SU-DHL-6 (cell line): ENCODE data around the gene NELL1.

Source experiments
- H2AFZ ChIP-seq: fragments of 200-600 bp; sonication (generic); 2 replicates; pipeline ENCODE4 v1.6.1; 2014; ENCODE audit warnings: low read depth, mild to moderate bottlenecking, moderate library complexity, mixed read lengths, antibody characterized with exemption, low read length; ENCODE audit not compliant: severe bottlenecking
- H3F3A ChIP-seq: fragments of 200-600 bp; shearing (Covaris generic); 2 replicates; pipeline ENCODE4 v1.6.0; 2016; ENCODE audit warnings: antibody characterized with exemption, mild to moderate bottlenecking; ENCODE audit not compliant: insufficient read depth
- H3K27ac ChIP-seq: fragments of 200-600 bp; sonication (generic); 2 replicates; pipeline ENCODE4 v1.5.1; 2016; ENCODE audit warnings: low read depth, mild to moderate bottlenecking, low read length, moderate library complexity, mixed read lengths
- H3K27me3 ChIP-seq: fragments of 200-600 bp; sonication (generic), shearing (Covaris generic); 2 replicates; pipeline ENCODE4 v1.6.0; 2014; ENCODE audit warnings: mild to moderate bottlenecking, low read length
- H3K36me3 ChIP-seq: fragments of 200-600 bp; sonication (generic); 2 replicates; pipeline ENCODE4 v1.6.1; 2014; ENCODE audit warnings: mild to moderate bottlenecking, low read length, mixed read lengths
- H3K4me2 ChIP-seq: fragments of 300-600, 200-600 bp; shearing (Covaris generic), sonication (generic); 2 replicates; pipeline ENCODE4 v1.6.0; 2014; ENCODE audit warnings: low read length, low read depth, mild to moderate bottlenecking; ENCODE audit not compliant: poor library complexity, severe bottlenecking
- H3K4me3 ChIP-seq: fragments of 200-600 bp; sonication (generic); 2 replicates; pipeline ENCODE4 v1.5.1; 2014; ENCODE audit warnings: antibody characterized with exemption, low read length, mild to moderate bottlenecking, mixed read lengths; ENCODE audit not compliant: insufficient read depth, poor library complexity, severe bottlenecking
- H3K79me2 ChIP-seq: fragments of 200-600 bp; sonication (generic); 2 replicates; pipeline ENCODE4 v1.6.1; 2014; ENCODE audit warnings: mild to moderate bottlenecking, low read length, moderate library complexity; ENCODE audit not compliant: insufficient read depth
- H3K9ac ChIP-seq: fragments of 200-600 bp; sonication (generic); 2 replicates; pipeline ENCODE4 v1.7.0; 2014; ENCODE audit warnings: mild to moderate bottlenecking, low read length
- H3K9me2 ChIP-seq: fragments of 200-600 bp; sonication (generic); replicated peaks from 2 replicates; pipeline ENCODE4 v1.6.1; 2014; ENCODE audit warnings: low read length; ENCODE audit not compliant: insufficient read depth
- H3K9me3 ChIP-seq: fragments of 200-600 bp; sonication (generic); 2 replicates; pipeline ENCODE4 v1.6.1; 2014; ENCODE audit warnings: low read length, mixed read lengths; ENCODE audit not compliant: insufficient read depth
- H4K20me1 ChIP-seq: fragments of 200-600 bp; sonication (generic); 2 replicates; pipeline ENCODE4 v1.6.1; 2014; ENCODE audit warnings: low read depth, mild to moderate bottlenecking, antibody characterized with exemption, low read length, moderate library complexity, mixed read lengths
- CTCF ChIP-seq: fragments of 200-600 bp; sonication (generic); IDR thresholded peaks from one replicate; pipeline ENCODE4 v1.5.1; 2017; ENCODE audit warnings: antibody characterized with exemption, mild to moderate bottlenecking, low read length, moderate library complexity; ENCODE audit not compliant: insufficient read depth, poor library complexity, severe bottlenecking
- EZH2phosphoT487 ChIP-seq: fragments of 200-600 bp; sonication (generic), shearing (Covaris generic); conservative IDR thresholded peaks from 2 replicates; pipeline ENCODE4 v1.6.1; 2018; ENCODE audit warnings: mild to moderate bottlenecking, antibody characterized with exemption, low read length, moderate library complexity, mixed read lengths

Gene NELL1

GRCh38 chr11:20754933-20755332, 85.5 kb downstream of the NELL1 start:
- TF ChIP-seq EZH2phosphoT487: no peak
- TF ChIP-seq CTCF: peak; percentile 17

GRCh38 chr11:20759541-20759940, 90.2 kb downstream of the NELL1 start:
- no peak overlapping the region for H2AFZ ChIP-seq
- H4K20me1 ChIP-seq: no peaks in the 10 kb centered on the region
- H3K27ac ChIP-seq: no peak overlapping the region
- H3K4me3 ChIP-seq: no peak overlapping the region
- H3K36me3 ChIP-seq: no peaks in the 10 kb centered on the region
- no peak overlapping the region for H3K9ac ChIP-seq
- H3K4me2 ChIP-seq: no peak overlapping the region
- no peaks in the 10 kb centered on the region for H3K9me3 ChIP-seq
- H3K9me2 ChIP-seq: no peaks in the 10 kb centered on the region
- TF ChIP-seq CTCF (no peak), EZH2phosphoT487 (no peak)
- no peaks in the 10 kb centered on the region for H3K79me2 ChIP-seq
- H3K27me3 ChIP-seq: no peaks in the 10 kb centered on the region
- no peaks in the 10 kb centered on the region for H3F3A ChIP-seq

More at GRCh38 chr11:20754933-20755332, 85.5 kb downstream of the NELL1 start:
- Histone ChIP-seq H4K20me1 (no peaks in the 10 kb centered on the region), H3K36me3 (no peaks in the 10 kb centered on the region), H3K4me2 (no peak overlapping the region), H3K79me2 (no peaks in the 10 kb centered on the region), H2AFZ (no peak overlapping the region), H3K27ac (no peak overlapping the region), H3K9me2 (no peaks in the 10 kb centered on the region), H3K27me3 (no peaks in the 10 kb centered on the region), H3K9ac (no peak overlapping the region), H3F3A (no peaks in the 10 kb centered on the region), H3K9me3 (no peaks in the 10 kb centered on the region), H3K4me3 (no peak overlapping the region)

GRCh38 chr11:20760811-20761210, 91.4 kb downstream of the NELL1 start:
- TF ChIP-seq EZH2phosphoT487: no peak
- TF ChIP-seq CTCF: no peak
- H3K9me3 ChIP-seq: no peaks in the 10 kb centered on the region
- H4K20me1 ChIP-seq: no peaks in the 10 kb centered on the region
- no peak overlapping the region for H3K4me3 ChIP-seq
- H2AFZ ChIP-seq: no peak overlapping the region
- no peaks in the 10 kb centered on the region for H3K27me3 ChIP-seq
- no peak overlapping the region for H3K4me2 ChIP-seq
- H3K36me3 ChIP-seq: no peaks in the 10 kb centered on the region
- H3F3A ChIP-seq: no peaks in the 10 kb centered on the region
- no peak overlapping the region for H3K9ac ChIP-seq
- no peaks in the 10 kb centered on the region for H3K79me2 ChIP-seq
- no peaks in the 10 kb centered on the region for H3K9me2 ChIP-seq
- H3K27ac ChIP-seq: no peak overlapping the region
